SK-N-MC (cell line): ENCODE results near the gene VPS26C.

ENCODE experiments used
- EZH2 ChIP-seq: fragments of 200-600 bp; sonication (generic); IDR thresholded peaks from one replicate; pipeline ENCODE4 v1.6.1; 2017; ENCODE audit warnings: antibody characterized with exemption
- FOXP2 ChIP-seq: optimal IDR thresholded peaks from 2 replicates; pipeline ENCODE3; 2011; ENCODE audit warnings: mild to moderate bottlenecking, moderate library complexity; ENCODE audit not compliant: insufficient read depth; ENCODE audit errors: extremely low read length, control extremely low read depth
- POLR2AphosphoS5 ChIP-seq: IDR thresholded peaks from 2 replicates; pipeline ENCODE4 v1.6.1; 2012; ENCODE audit warnings: mild to moderate bottlenecking, low read depth, low read length, borderline replicate concordance

DNA sequence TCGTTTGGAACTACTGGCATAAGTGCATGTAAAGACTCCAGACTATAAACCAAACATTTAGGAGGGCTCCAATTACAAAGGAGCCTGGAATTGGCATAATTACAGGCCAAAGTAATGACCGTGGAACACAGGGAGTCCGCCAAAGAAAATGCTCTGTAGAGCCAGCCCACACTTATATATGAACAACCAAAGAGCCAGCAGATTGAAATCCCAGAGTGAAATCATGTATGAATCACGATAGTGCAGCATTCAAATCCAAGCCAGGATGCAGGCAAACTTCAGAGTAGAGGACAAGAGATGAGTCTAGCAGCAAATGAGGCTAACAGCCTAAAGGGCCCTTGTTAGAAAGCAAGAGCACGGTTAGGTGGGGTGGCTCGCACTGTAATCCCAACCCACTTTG lies 13.1 kb downstream of the VPS26C start:
- no peak for TF ChIP-seq EZH2
- no peak for TF ChIP-seq POLR2AphosphoS5
- TF ChIP-seq FOXP2 = no peak
